Breast epithelium (tissue), 4 donors: ENCODE data around the gene FAM131B. TPM values are rescaled to one million over a fixed set of nuclear protein-coding genes. Genes with fewer than 3 reads are reported as not detected.

Source experiments
- DNase-seq, 2 donors: peaks; one replicate each; pipeline ENCODE4 v3.0.0-alpha.2; 2019; ENCODE audit warnings: low spot score in 2 of 2
- H3K27ac ChIP-seq, 2 donors: fragments of 200-600 bp; sonication (generic) in 1 of 2; one replicate each; pipeline ENCODE4 v1.5.1; 2016 to 2019; ENCODE audit warnings: mild to moderate bottlenecking in 1 of 2
- H3K27me3 ChIP-seq, 2 donors: fragments of 200-600 bp; sonication (generic) in 1 of 2; one replicate each; pipeline versions ENCODE4 v1.5.1 to v1.6.0; 2017 to 2019; ENCODE audit warnings: control low read depth in 1 of 2, mild to moderate bottlenecking in 1 of 2
- H3K36me3 ChIP-seq: fragments of 200-600 bp; one replicate; pipeline ENCODE4 v1.5.1; 2019
- H3K4me1 ChIP-seq, 2 donors: fragments of 200-600 bp; sonication (generic); one replicate each; pipeline ENCODE4 v1.5.1; 2016 to 2019; ENCODE audit warnings: control low read depth in 1 of 2
- H3K4me3 ChIP-seq, 3 donors: fragments of 200-600 bp; sonication (generic); 1 replicate in 2 of 3; 2 replicates in 1 of 3; pipeline ENCODE4 v1.5.1; 2016 to 2019; ENCODE audit warnings: mild to moderate bottlenecking in 3 of 3, moderate library complexity in 2 of 3
- H3K9me3 ChIP-seq, 2 donors: fragments of 200-600 bp; sonication (generic) in 1 of 2; one replicate each; pipeline ENCODE4 v1.5.1; 2016 to 2019; ENCODE audit warnings: control low read depth in 1 of 2
- POLR2A ChIP-seq: fragments of 450-650 bp; IDR thresholded peaks from one replicate; pipeline ENCODE4 v1.6.1; 2016; ENCODE audit warnings: antibody characterized with exemption, mild to moderate bottlenecking, moderate library complexity
- POLR2AphosphoS5 ChIP-seq, 3 donors: sonication (generic); formaldehyde crosslinking; IDR thresholded peaks; one replicate each; pipeline ENCODE4 v1.6.1; 2017; ENCODE audit warnings: antibody characterized with exemption in 3 of 3
- intact Hi-C: fragments of 100-400 bp; cut with DNase I; formaldehyde crosslinking; loops from one replicate; pipeline ENCODE4 v1.15.1; 2023; ENCODE audit warnings: low total_unique reads
- total RNA-seq, 3 donors: library from RNA; depleted of rRNA; stranded (reverse); fragments of >200 nt; gene quantifications; one replicate each; pipeline ENCODE4 v1.1.0, GENCODE V29; 2016
- TF ChIP-seq, protein P1 (sequence below), 3 donors: fragments of 450-650 bp; IDR thresholded peaks; one replicate each; pipeline ENCODE4 v1.5.1; 2016 to 2017; ENCODE audit warnings: antibody characterized with exemption in 3 of 3, mild to moderate bottlenecking in 3 of 3, moderate library complexity in 3 of 3

Gene FAM131B
- total RNA-seq, 3 donors from 2014 or later: 0.48 to 2.3 (median 0.73) TPM

DNA sequence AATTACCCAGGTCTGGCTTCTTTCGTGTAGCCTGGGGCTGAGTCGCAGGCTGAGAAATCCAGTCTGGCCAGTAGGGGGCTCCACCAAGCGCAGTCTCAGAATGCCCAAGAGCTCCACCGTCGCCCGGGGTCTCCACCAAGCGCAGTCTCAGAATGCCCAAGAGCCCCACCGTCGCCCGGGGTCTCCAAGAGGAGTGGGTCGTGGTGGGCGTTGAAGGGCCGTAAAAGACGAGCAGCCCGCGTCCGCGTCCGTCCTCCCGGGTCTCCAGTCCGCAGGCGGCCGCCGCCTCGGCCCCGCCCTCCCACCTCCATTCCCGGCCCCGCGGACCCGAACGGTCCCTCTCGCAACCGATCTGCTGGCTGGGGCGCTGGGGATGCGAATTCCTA lies 17.7 kb upstream of the FAM131B start:
- intact Hi-C loops: loop anchor here (5.0 kb wide), 1 partner anchor 107 kb away; no protein-coding TSS in a partner anchor
- H3K4me1 ChIP-seq: peaks cover 8 to 9% of the 10 kb centered on the region in 2 donors
- peak; percentile 86 to 88 for DNase-seq

DNA sequence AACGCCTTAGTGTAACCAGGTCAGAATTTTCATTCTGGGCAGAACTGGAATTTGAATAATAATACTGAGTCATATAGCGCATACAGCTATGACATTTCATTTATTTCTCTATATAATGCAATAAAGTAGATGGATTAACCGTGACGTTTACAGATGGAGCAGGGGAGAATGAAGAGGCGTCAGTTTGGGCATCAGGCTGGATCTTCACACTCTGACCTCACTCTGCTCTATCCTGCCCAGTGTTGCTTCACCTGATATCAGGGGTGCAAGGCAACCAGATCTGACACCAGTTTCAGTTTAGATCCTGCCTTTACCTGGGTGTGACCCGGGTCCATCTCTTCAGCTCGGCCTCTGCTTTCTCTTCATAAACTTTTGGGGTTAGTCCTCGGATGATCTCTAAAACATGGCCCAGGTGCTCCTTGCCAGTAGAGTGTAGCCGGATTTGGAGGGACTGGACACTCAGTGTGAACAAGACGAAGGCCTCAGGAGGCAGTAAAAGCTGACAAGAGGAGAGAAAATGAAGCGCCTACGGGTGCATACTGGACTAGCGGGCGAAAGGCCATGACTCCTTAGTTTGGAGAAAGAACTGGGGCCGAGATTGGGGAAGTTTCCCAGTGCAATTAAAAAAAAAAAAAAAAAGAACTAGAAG lies 17.2 kb upstream of the FAM131B start:
- no peak for TF ChIP-seq POLR2A
- TF ChIP-seq POLR2AphosphoS5 (IDR thresholded peaks at IDR 0.05): no peak
- TF ChIP-seq, protein P1, sequence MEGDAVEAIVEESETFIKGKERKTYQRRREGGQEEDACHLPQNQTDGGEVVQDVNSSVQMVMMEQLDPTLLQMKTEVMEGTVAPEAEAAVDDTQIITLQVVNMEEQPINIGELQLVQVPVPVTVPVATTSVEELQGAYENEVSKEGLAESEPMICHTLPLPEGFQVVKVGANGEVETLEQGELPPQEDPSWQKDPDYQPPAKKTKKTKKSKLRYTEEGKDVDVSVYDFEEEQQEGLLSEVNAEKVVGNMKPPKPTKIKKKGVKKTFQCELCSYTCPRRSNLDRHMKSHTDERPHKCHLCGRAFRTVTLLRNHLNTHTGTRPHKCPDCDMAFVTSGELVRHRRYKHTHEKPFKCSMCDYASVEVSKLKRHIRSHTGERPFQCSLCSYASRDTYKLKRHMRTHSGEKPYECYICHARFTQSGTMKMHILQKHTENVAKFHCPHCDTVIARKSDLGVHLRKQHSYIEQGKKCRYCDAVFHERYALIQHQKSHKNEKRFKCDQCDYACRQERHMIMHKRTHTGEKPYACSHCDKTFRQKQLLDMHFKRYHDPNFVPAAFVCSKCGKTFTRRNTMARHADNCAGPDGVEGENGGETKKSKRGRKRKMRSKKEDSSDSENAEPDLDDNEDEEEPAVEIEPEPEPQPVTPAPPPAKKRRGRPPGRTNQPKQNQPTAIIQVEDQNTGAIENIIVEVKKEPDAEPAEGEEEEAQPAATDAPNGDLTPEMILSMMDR (IDR thresholded peaks at IDR 0.05): no peak
- Histone ChIP-seq H3K4me3 (peak overlapping the region; percentile 87 to 95 (median 94)), H3K9me3 (no peaks in the 10 kb centered on the region), H3K27me3 (no peaks in the 10 kb centered on the region), H3K36me3 (no peaks in the 10 kb centered on the region), H3K27ac (peak overlapping the region; percentile 98 to 100), H3K4me1 (peaks cover 8 to 9% of the 10 kb centered on the region in 2 donors)
- DNase-seq: no peak
- intact Hi-C loops: loop anchor here (5.0 kb wide), 1 partner anchor 108 kb away; no protein-coding TSS in a partner anchor

More for the DNA sequence above, 17.7 kb upstream of the FAM131B start:
- Histone ChIP-seq H3K36me3 (no peaks in the 10 kb centered on the region), H3K9me3 (no peaks in the 10 kb centered on the region), H3K27me3 (no peaks in the 10 kb centered on the region), H3K27ac (peak overlapping the region; percentile 98 to 100), H3K4me3 (peak overlapping the region; percentile 87 to 95 (median 94))
- TF ChIP-seq POLR2A (no peak), POLR2AphosphoS5 (IDR thresholded peaks at IDR 0.05) (no peak)
- TF ChIP-seq, protein P1 (IDR thresholded peaks at IDR 0.05): peak; percentile 94 to 96 (median 95)

DNA sequence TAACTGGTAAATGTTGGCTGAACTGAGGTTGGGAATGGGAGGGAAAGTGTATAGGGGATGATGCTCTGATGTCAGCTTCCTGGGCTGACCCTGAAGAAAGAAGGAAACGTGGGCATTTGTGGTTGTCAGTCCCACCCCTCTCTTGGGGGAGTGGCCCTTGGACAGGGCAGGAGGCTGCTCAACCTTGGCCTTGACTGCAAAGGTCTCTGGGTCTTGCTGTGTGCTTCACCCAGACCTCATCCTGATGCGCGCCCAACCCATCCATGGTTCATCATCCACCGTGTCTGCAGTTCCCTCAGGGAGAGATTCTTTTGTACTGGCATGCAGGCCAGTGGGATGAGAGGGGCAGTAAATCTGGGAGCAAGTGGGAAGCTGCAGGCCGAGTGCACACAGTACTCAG lies 13.9 kb upstream of the FAM131B start:
- no peak overlapping the region for H3K27ac ChIP-seq
- H3K9me3 ChIP-seq: no peaks in the 10 kb centered on the region
- TF ChIP-seq, protein P1 (IDR thresholded peaks at IDR 0.05): no peak
- no peak for TF ChIP-seq POLR2A
- no peak for TF ChIP-seq POLR2AphosphoS5 (IDR thresholded peaks at IDR 0.05)
- DNase-seq: no peak
- intact Hi-C loops: no loop called here
- no peaks in the 10 kb centered on the region for H3K4me1 ChIP-seq
- H3K27me3 ChIP-seq: no peaks in the 10 kb centered on the region
- H3K4me3 ChIP-seq: no peak overlapping the region
- no peaks in the 10 kb centered on the region for H3K36me3 ChIP-seq

- TF ChIP-seq, protein P1 (IDR thresholded peaks at IDR 0.05): no peak
- no peak for TF ChIP-seq POLR2A
- TF ChIP-seq POLR2AphosphoS5 (IDR thresholded peaks at IDR 0.05): no peak
- intact Hi-C loops: no loop called here
- no peaks in the 10 kb centered on the region for H3K27me3 ChIP-seq
- H3K9me3 ChIP-seq: no peaks in the 10 kb centered on the region
- no peaks in the 10 kb centered on the region for H3K36me3 ChIP-seq
- H3K4me3 ChIP-seq: no peak overlapping the region
- no peaks in the 10 kb centered on the region for H3K4me1 ChIP-seq
- H3K27ac ChIP-seq: peak overlapping the region in 1 of 2 donors; percentile 39
- no peak for DNase-seq
These were observed 13.0 kb upstream of the FAM131B start for GRCh38 chr7:143375298-143376034.

DNA sequence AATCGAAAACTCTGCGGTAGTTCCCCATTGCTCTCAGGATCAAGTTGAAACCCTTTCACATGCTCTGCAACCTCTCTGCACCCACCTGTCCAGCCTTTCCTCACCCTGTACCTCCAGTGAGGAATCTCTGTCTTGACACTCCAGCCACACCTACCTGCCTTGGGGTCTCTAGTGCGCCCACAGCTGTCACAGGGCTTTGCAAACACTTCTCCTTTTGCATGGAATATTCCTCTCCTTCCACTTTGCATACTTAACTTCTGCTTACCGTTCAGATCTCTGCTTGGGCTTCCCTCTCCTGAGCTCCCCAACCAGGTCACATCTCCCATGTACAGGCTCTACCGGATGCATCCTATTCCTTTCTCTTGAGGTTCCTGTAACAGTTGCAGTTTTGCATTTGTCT lies 12.0 kb upstream of the FAM131B start:
- intact Hi-C loops: no loop called here
- H3K9me3 ChIP-seq: no peaks in the 10 kb centered on the region
- no peaks in the 10 kb centered on the region for H3K4me1 ChIP-seq
- TF ChIP-seq POLR2AphosphoS5 (IDR thresholded peaks at IDR 0.05) (no peak), POLR2A (no peak)
- TF ChIP-seq, protein P1 (IDR thresholded peaks at IDR 0.05): no peak
- H3K27me3 ChIP-seq: no peaks in the 10 kb centered on the region
- H3K27ac ChIP-seq: no peak overlapping the region
- DNase-seq: no peak
- no peak overlapping the region for H3K4me3 ChIP-seq
- H3K36me3 ChIP-seq: no peaks in the 10 kb centered on the region
